Heart right ventricle (tissue), 16 donors: ENCODE results near the gene LRG1. TPM values are rescaled to one million over a fixed set of nuclear protein-coding genes. Genes with fewer than 3 reads are reported as not detected.

Experiments used
- ATAC-seq, 8 donors: fragments of 200-7000 bp; cut with Tn5 transposase; one replicate each; pipeline ENCODE4 v1.9.1; 2020; ENCODE audit warnings: mild to moderate bottlenecking in 8 of 8, moderate library complexity in 8 of 8, moderate number of reproducible peaks in 1 of 8
- DNase-seq, 2 donors: peaks; one replicate each; pipeline ENCODE4 v3.0.0-alpha.2; 2020
- H3K27ac ChIP-seq, 10 donors: fragments of 200-600 bp; sonication (generic) in 2 of 10; one replicate each; pipeline versions ENCODE4 v1.5.0 to v1.8.0; 2020 to 2022; ENCODE audit warnings: mild to moderate bottlenecking in 3 of 10
- H3K27me3 ChIP-seq, 7 donors: fragments of 200-600 bp; one replicate each; pipeline ENCODE4 v1.8.0; 2021 to 2022; ENCODE audit warnings: mild to moderate bottlenecking in 2 of 7
- H3K36me3 ChIP-seq, 9 donors: fragments of 200-600 bp; sonication (generic) in 1 of 9; one replicate each; pipeline versions ENCODE4 v1.5.0 to v1.8.0; 2020 to 2022; ENCODE audit warnings: mild to moderate bottlenecking in 2 of 9
- H3K4me1 ChIP-seq, 9 donors: fragments of 200-600 bp; sonication (generic) in 1 of 9; one replicate each; pipeline versions ENCODE4 v1.5.0 to v1.8.0; 2020 to 2022; ENCODE audit warnings: mild to moderate bottlenecking in 4 of 9
- H3K4me3 ChIP-seq, 10 donors: fragments of 200-600 bp; sonication (generic) in 2 of 10; one replicate each; pipeline versions ENCODE4 v1.5.0 to v1.8.0; 2020 to 2022; ENCODE audit warnings: mild to moderate bottlenecking in 7 of 10, moderate library complexity in 2 of 10
- H3K9me3 ChIP-seq, 11 donors: fragments of 200-600 bp in 10 of 11; sonication (generic) in 2 of 11; one replicate each; pipeline versions ENCODE4 v1.5.0 to v1.8.0; 2013 to 2022; ENCODE audit warnings: mild to moderate bottlenecking in 2 of 11, control low read depth in 1 of 11, moderate library complexity in 1 of 11
- CTCF ChIP-seq, 9 donors: fragments of 200-600 bp; sonication (generic) in 2 of 9; IDR thresholded peaks; one replicate each; pipeline versions ENCODE4 v1.5.0 to v1.8.0; 2021 to 2022; ENCODE audit warnings: antibody characterized with exemption in 9 of 9, mild to moderate bottlenecking in 5 of 9, moderate library complexity in 1 of 9
- WGBS, 2 donors: extraction: QIAGEN DNeasy Blood & Tissue Kit; methylation state at CpG; one replicate each; pipeline ENCODE4 v1.1.7; 2013; ENCODE audit warnings: inconsistent platforms in 1 of 2; 5-methylcytosine and 5-hydroxymethylcytosine counted together
- intact Hi-C, 10 donors: fragments of 100-400 bp; cut with DNase I; formaldehyde crosslinking; loops; one replicate each; pipeline versions ENCODE4 v1.11.1 to v1.14.2; 2022
- polyA plus RNA-seq, 2 donors: library from polyadenylated mRNA; stranded (reverse); fragments of 200-250 nt; gene quantifications; one replicate each; pipeline ENCODE4 v1.2.3, GENCODE V29; 2013
- total RNA-seq, 10 donors: library from RNA; stranded (reverse); fragmentation: NEBNext Ultra II Directional in 3 of 10; extraction: Animal tissue kit (Norgen Biotek cat#: 25700) in 3 of 10; gene quantifications; one replicate each; pipeline versions ENCODE4 v1.2.1 to v1.2.4, GENCODE V29; 2021 to 2023
- donor health status: Arrhythmogenic right ventricular cardiomyopathy.
- donor health status: ischemic (EF 13 %, LVEDD 7.1; RV severe dilation, severe dysfunction).
- donor health status: healthy with polysubstance abuse.
- donor health status: DM: no; HTN: yes; CAD: no.
- donor health status: DM: no; HTN: no; CAD: no.
- donor health status: ischemic (EF 25% LVEDD 6.9; RV normal size, moderate dysfunction).
- donor health status: ischemic (EF 25% LVEDD 5.7; RV mildly dilated, moderate dysfunction).
- donor health status: healthy.
- donor health status: DM: yes; HTN: yes; CAD: no.
- donor health status: Ischemic cardiomyopathy.
- donor health status: ischemic (EF 35%, LVEDD 5.7; RV mildly dilated, moderate dysfunction).
- donor health status: nonischemic (EF 11% LVEDD 7.7; RV severe dilation, severe dysfunction).
- donor health status: DM: yes; HTN: yes; CAD: no.
- donor health status: PGD.
- donor health status: ischemic (EF 29% LVEDD 5.4; RV normal size, mild dysfunction).
- donor health status: nonischemic (EF 23%, LVEDD 6.1; RV moderate dilation, normal function).

The LRG1 gene
- total and polyA plus RNA-seq, 12 donors: 0.06 to 1.3 (median 0.29) TPM

- Histone ChIP-seq H3K27ac (peak within 1 kb of the TSS; percentile 65 to 93 (median 87)), H3K4me1 (peaks cover 0 to 40% (median 11%) of the 10 kb centered on the region in 9 donors), H3K36me3 (peaks cover 0 to 17% (median 0%) of the 10 kb centered on the region in 9 donors), H3K4me3 (peak within 1 kb of the TSS; percentile 28 to 65 (median 55)), H3K9me3 (no peaks in the 10 kb centered on the region), H3K27me3 (no peaks in the 10 kb centered on the region)
- WGBS, 2 donors: 48 to 75% methylated on average over 13 of the region's 13 CpGs
- intact Hi-C loops: loop anchor here in 6 of 10 donors (5.0 kb wide), 1 partner anchor 78 kb away; the partner anchor contains the start of gene TNFAIP8L1 (in 6 of the 6)
- ATAC-seq (peak; percentile 39 to 92 (median 86)), DNase-seq (peak in 1 of 2 donors; percentile 65)
- TF ChIP-seq CTCF (IDR thresholded peaks at IDR 0.05): no peak
Measured at GRCh38 chr19:4559569-4559968, 19.7 kb upstream of the LRG1 start, which contains the start of gene SEMA6B. TSS of gene SEMA6B (minus strand) at chr19:4559684. CDS start at chr19:4558457, 1,227 bp downstream.

GRCh38 chr19:4557971-4558941 is 18.4 kb upstream of the LRG1 start:
- TF ChIP-seq CTCF (IDR thresholded peaks at IDR 0.05): peak in 8 of 9 donors; percentile 97 to 100 (median 99)
- H3K27ac ChIP-seq: peak overlapping the region in 9 of 10 donors; percentile 22 to 93 (median 87)
- H3K27me3 ChIP-seq: no peaks in the 10 kb centered on the region
- peaks cover 0 to 29% (median 0%) of the 10 kb centered on the region in 9 donors for H3K36me3 ChIP-seq
- H3K4me1 ChIP-seq: peaks cover 0 to 37% (median 11%) of the 10 kb centered on the region in 9 donors
- ATAC-seq (peak in 1 of 8 donors; percentile 18), DNase-seq (no peak)
- peak overlapping the region; percentile 28 to 65 (median 55) for H3K4me3 ChIP-seq
- no peaks in the 10 kb centered on the region for H3K9me3 ChIP-seq
- intact Hi-C loops: loop anchor here in 7 of 10 donors (1.0 to 5.0 kb wide), 2 partner anchors 78 to 79 kb away; partner anchors contain the start of gene TNFAIP8L1 (in 6 of the 7)
- 23 to 25% methylated on average over 44 of the region's 44 CpGs for WGBS, 2 donors

DNA sequence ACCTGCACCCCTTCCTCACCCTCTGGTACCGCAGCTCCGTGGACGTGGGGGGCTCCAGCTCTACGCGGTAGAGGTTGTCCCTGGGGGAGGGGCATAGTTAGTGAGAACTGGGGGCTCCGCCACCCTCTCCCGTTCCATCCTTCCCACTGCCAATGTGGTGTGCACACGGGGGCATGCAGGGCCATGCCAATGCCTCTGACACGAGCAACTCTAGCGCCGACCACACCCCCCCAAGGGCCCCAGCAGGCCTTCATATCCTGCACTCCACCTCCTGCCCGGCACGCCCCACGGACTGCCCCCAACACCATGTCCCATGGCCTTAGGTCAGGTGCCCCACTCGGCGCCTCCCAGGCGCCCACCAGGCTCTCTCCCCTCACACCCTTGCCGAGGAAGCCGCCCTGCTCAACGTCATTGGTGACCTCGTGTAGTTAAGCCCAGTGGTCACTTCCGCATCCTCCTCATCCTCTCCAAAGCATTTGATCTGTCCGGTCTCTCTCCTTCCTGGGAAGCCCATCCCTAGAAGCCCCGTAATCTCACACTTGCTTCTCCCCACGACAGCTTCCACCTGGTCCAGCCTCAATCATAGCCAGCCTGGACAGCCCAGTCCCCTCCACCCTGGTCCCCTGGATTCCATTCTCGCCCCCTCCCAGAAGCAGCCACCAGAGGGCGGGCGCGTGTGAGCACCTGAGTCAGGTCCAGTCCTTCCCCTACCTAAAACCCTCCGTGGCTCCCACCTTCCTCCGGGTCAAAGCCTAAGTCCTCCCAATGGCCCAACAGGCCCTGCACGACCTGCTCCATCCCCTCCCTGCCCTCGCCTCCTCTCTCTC is 17.5 kb upstream of the LRG1 start:
- Histone ChIP-seq H3K4me3 (peak overlapping the region in 9 of 10 donors; percentile 28 to 65 (median 58)), H3K27me3 (no peaks in the 10 kb centered on the region), H3K4me1 (peaks cover 0 to 30% (median 11%) of the 10 kb centered on the region in 9 donors), H3K36me3 (peaks cover 0 to 38% (median 0%) of the 10 kb centered on the region in 9 donors), H3K9me3 (no peaks in the 10 kb centered on the region), H3K27ac (peak overlapping the region in 4 of 10 donors; percentile 25 to 93 (median 77))
- ATAC-seq: peak in 2 of 8 donors; percentile 6 to 11
- 78 to 83% methylated on average over 33 of the region's 33 CpGs for WGBS, 2 donors
- TF ChIP-seq CTCF (IDR thresholded peaks at IDR 0.05): no peak
- DNase-seq: no peak
- intact Hi-C loops: loop anchor here in 6 of 10 donors (5.0 kb wide), 1 partner anchor 80 kb away; the partner anchor contains the start of gene TNFAIP8L1 (in 6 of the 6)
